Astrocyte (in vitro differentiated cells and primary cell): Measurements from ENCODE around the gene MEGF10. TPM values are rescaled to one million over a fixed set of nuclear protein-coding genes. Genes with fewer than 3 reads are reported as not detected.

Experiments used
- DNase-seq: peaks from one replicate; pipeline ENCODE4 v3.0.0-alpha.2; 2010; ENCODE audit warnings: low read depth
- FAIRE-seq: peaks from 2 replicates; lab custom pipeline; 2011; peaks lifted over from hg19 to GRCh38; lab: Jason Lieb, UNC
- H2AFZ ChIP-seq: 2 replicates; pipeline ENCODE4 v1.6.0; 2012; ENCODE audit warnings: low read depth, low read length, inconsistent platforms
- H3K27ac ChIP-seq: 2 replicates; pipeline ENCODE4 v1.5.1; 2011; ENCODE audit warnings: low read depth, low read length, inconsistent platforms
- H3K27me3 ChIP-seq: 2 replicates; pipeline ENCODE4 v1.6.0; 2011; ENCODE audit warnings: low read length, inconsistent platforms; ENCODE audit not compliant: insufficient read depth
- H3K36me3 ChIP-seq: 2 replicates; pipeline ENCODE4 v1.5.1; 2011; ENCODE audit warnings: low read length, inconsistent platforms; ENCODE audit not compliant: insufficient read depth
- H3K4me1 ChIP-seq: 2 replicates; pipeline ENCODE4 v1.5.1; 2011; ENCODE audit warnings: low read length, inconsistent platforms; ENCODE audit not compliant: insufficient read depth
- H3K4me2 ChIP-seq: 2 replicates; pipeline ENCODE4 v1.6.0; 2012; ENCODE audit warnings: low read length, inconsistent platforms
- H3K4me3 ChIP-seq: 2 replicates; pipeline ENCODE4 v1.5.1; 2011; ENCODE audit warnings: low read depth, mild to moderate bottlenecking, low read length, inconsistent platforms; ENCODE audit not compliant: insufficient read depth
- H3K79me2 ChIP-seq: 2 replicates; pipeline ENCODE4 v1.6.0; 2012; ENCODE audit warnings: mild to moderate bottlenecking, low read length, inconsistent platforms; ENCODE audit not compliant: insufficient read depth
- H3K9ac ChIP-seq: 2 replicates; pipeline ENCODE4 v1.6.0; 2012; ENCODE audit warnings: mild to moderate bottlenecking, low read length, inconsistent platforms
- H3K9me3 ChIP-seq: 2 replicates; pipeline ENCODE4 v1.5.1; 2012; ENCODE audit warnings: low read depth, mild to moderate bottlenecking, low read length, inconsistent platforms; ENCODE audit not compliant: insufficient read depth
- H4K20me1 ChIP-seq: 2 replicates; pipeline ENCODE4 v1.6.0; 2012; ENCODE audit warnings: low read length, inconsistent platforms; ENCODE audit not compliant: insufficient read depth
- H3K27ac Mint-ChIP-seq: one replicate; pipeline ENCODE4 v1.8.0; 2021; ENCODE audit warnings: mild to moderate bottlenecking, mixed read lengths; ENCODE audit not compliant: unreplicated experiment
- H3K27me3 Mint-ChIP-seq: one replicate; pipeline ENCODE4 v1.8.0; 2021; ENCODE audit warnings: low read depth, mixed read lengths; ENCODE audit not compliant: unreplicated experiment
- H3K36me3 Mint-ChIP-seq: one replicate; pipeline ENCODE4 v1.8.0; 2021; ENCODE audit warnings: low read depth, mixed read lengths; ENCODE audit not compliant: unreplicated experiment
- H3K4me1 Mint-ChIP-seq: one replicate; pipeline ENCODE4 v1.8.0; 2021; ENCODE audit warnings: low read depth, mixed read lengths; ENCODE audit not compliant: unreplicated experiment
- H3K4me3 Mint-ChIP-seq: one replicate; pipeline ENCODE4 v1.8.0; 2021; ENCODE audit warnings: mild to moderate bottlenecking, moderate library complexity, mixed read lengths; ENCODE audit not compliant: unreplicated experiment
- H3K9me3 Mint-ChIP-seq: one replicate; pipeline ENCODE4 v1.8.0; 2021; ENCODE audit warnings: mild to moderate bottlenecking, mixed read lengths; ENCODE audit not compliant: unreplicated experiment
- EZH2 ChIP-seq: IDR thresholded peaks from 2 replicates; pipeline ENCODE4 v1.6.1; 2012; ENCODE audit warnings: mild to moderate bottlenecking, low read length, inconsistent platforms; ENCODE audit not compliant: insufficient read depth
- total RNA-seq: library from RNA; stranded (reverse); gene quantifications from 2 replicates; pipeline ENCODE4 v1.2.1, GENCODE V29; 2021
- TF ChIP-seq, protein P1 (sequence below): IDR thresholded peaks from 2 replicates; pipeline ENCODE4 v1.5.1; 2011; ENCODE audit warnings: low read depth, mild to moderate bottlenecking, inconsistent platforms, low read length, moderate library complexity; ENCODE audit not compliant: insufficient read depth

Gene MEGF10
- total RNA-seq, 1 donor from 2014 or later = 15.8 TPM

GRCh38 chr5:127352068-127352467 lies 61.5 kb downstream of the MEGF10 start:
- Histone ChIP-seq H3K9ac (no peak overlapping the region), H4K20me1 (no peaks in the 10 kb centered on the region), H3K4me2 (no peak overlapping the region), H3K27me3 (peaks cover 6% of the 10 kb centered on the region), H3K79me2 (no peaks in the 10 kb centered on the region), H3K4me3 (no peak overlapping the region), H2AFZ (no peak overlapping the region), H3K9me3 (no peaks in the 10 kb centered on the region), H3K4me1 (peaks cover 4% of the 10 kb centered on the region), H3K36me3 (no peaks in the 10 kb centered on the region), H3K27ac (no peak overlapping the region)
- peaks cover 4% of the 10 kb centered on the region for H3K4me1 Mint-ChIP-seq
- H3K36me3 Mint-ChIP-seq = peaks cover 9% of the 10 kb centered on the region
- DNase-seq (no peak), FAIRE-seq (no peak)
- H3K27me3 Mint-ChIP-seq = no peaks in the 10 kb centered on the region
- TF ChIP-seq EZH2 = no peak
- TF ChIP-seq, protein P1, sequence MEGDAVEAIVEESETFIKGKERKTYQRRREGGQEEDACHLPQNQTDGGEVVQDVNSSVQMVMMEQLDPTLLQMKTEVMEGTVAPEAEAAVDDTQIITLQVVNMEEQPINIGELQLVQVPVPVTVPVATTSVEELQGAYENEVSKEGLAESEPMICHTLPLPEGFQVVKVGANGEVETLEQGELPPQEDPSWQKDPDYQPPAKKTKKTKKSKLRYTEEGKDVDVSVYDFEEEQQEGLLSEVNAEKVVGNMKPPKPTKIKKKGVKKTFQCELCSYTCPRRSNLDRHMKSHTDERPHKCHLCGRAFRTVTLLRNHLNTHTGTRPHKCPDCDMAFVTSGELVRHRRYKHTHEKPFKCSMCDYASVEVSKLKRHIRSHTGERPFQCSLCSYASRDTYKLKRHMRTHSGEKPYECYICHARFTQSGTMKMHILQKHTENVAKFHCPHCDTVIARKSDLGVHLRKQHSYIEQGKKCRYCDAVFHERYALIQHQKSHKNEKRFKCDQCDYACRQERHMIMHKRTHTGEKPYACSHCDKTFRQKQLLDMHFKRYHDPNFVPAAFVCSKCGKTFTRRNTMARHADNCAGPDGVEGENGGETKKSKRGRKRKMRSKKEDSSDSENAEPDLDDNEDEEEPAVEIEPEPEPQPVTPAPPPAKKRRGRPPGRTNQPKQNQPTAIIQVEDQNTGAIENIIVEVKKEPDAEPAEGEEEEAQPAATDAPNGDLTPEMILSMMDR = no peak
- no peak overlapping the region for H3K4me3 Mint-ChIP-seq
- H3K27ac Mint-ChIP-seq = no peak overlapping the region
- H3K9me3 Mint-ChIP-seq = no peaks in the 10 kb centered on the region

DNA sequence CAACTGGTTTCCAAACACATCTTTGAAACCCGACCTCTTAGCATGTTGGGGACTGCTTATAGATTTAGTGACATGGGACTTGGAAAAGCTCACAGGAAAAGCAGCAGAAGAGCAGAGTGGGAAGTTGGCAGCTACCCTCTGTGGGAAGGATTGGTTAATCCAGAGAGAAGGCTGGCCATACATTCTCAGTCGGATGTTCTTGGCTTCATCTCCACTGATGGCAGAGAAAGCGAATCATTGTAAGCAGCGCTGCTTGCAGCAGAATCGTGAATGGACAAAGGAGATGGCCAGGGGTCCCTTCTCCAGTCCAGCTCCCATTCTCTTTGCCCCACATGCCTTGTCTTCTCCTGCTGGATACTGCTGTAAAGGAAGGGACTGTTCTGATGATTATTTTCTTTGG lies 62.7 kb downstream of the MEGF10 start:
- FAIRE-seq (no peak), DNase-seq (no peak)
- no peak overlapping the region for H3K27ac ChIP-seq
- H3K36me3 Mint-ChIP-seq = peaks cover 9% of the 10 kb centered on the region
- no peaks in the 10 kb centered on the region for H3K79me2 ChIP-seq
- H3K4me3 Mint-ChIP-seq = no peak overlapping the region
- no peaks in the 10 kb centered on the region for H3K27me3 Mint-ChIP-seq
- H3K4me2 ChIP-seq = no peak overlapping the region
- no peak overlapping the region for H3K4me3 ChIP-seq
- peaks cover 6% of the 10 kb centered on the region for H3K27me3 ChIP-seq
- H3K9ac ChIP-seq = no peak overlapping the region
- no peaks in the 10 kb centered on the region for H3K9me3 Mint-ChIP-seq
- TF ChIP-seq, protein P1 = no peak
- no peak for TF ChIP-seq EZH2
- H4K20me1 ChIP-seq = no peaks in the 10 kb centered on the region
- H3K36me3 ChIP-seq = no peaks in the 10 kb centered on the region
- peaks cover 10% of the 10 kb centered on the region for H3K4me1 Mint-ChIP-seq
- no peak overlapping the region for H3K27ac Mint-ChIP-seq
- H2AFZ ChIP-seq = no peak overlapping the region
- H3K4me1 ChIP-seq = peaks cover 8% of the 10 kb centered on the region
- H3K9me3 ChIP-seq = no peaks in the 10 kb centered on the region

DNA sequence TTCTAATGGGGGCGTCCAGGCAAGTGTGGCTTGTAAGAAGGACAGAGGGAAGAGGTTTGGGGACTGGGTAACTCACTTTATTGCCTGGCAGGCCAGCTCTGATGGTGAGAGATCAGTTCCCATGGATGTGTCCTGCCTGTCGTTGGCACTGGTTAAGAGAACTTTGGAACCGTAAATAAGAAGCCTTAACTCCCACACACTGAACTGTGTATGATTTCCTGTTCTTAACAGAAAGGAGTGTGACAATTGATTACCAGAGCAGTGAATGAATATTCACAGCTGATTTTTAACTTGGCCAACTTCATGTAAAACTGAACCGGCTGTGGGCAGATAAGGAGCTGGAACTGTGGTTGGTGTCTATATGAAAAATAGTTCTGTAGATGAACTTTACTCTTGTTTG lies 63.2 kb downstream of the MEGF10 start:
- Histone ChIP-seq H2AFZ (no peak overlapping the region), H3K79me2 (no peaks in the 10 kb centered on the region)
- no peak for TF ChIP-seq EZH2
- TF ChIP-seq, protein P1 = no peak

More for the DNA sequence above, 63.2 kb downstream of the MEGF10 start:
- Mint-ChIP-seq H3K9me3 (no peaks in the 10 kb centered on the region), H3K27me3 (no peaks in the 10 kb centered on the region), H3K4me3 (no peak overlapping the region), H3K4me1 (peaks cover 13% of the 10 kb centered on the region), H3K27ac (no peak overlapping the region), H3K36me3 (peaks cover 9% of the 10 kb centered on the region)
- Histone ChIP-seq H3K4me1 (peaks cover 8% of the 10 kb centered on the region), H3K36me3 (no peaks in the 10 kb centered on the region), H3K27ac (no peak overlapping the region), H3K9me3 (no peaks in the 10 kb centered on the region), H3K27me3 (peaks cover 6% of the 10 kb centered on the region), H3K9ac (no peak overlapping the region), H3K4me2 (no peak overlapping the region), H3K4me3 (no peak overlapping the region), H4K20me1 (no peaks in the 10 kb centered on the region)
- DNase-seq (no peak), FAIRE-seq (no peak)
